IgD-negative memory B cell (primary cell): ENCODE measurements around the gene C14orf93. TPM values are rescaled to one million over a fixed set of nuclear protein-coding genes. Genes with fewer than 3 reads are reported as not detected.
A peak's percentile ranks its signal among the peaks of the same experiment; 100 is the strongest.
"Not testable (repeated sequence)": the region's sequence is repeated elsewhere in the genome, so short reads cannot be mapped to it uniquely, and the experiment has no call there.

Experiments
- H3K27ac Mint-ChIP-seq, 3 donors: one replicate each; pipeline ENCODE4 v1.8.0; 2020 to 2022; ENCODE audit warnings: mild to moderate bottlenecking in 3 of 3, mixed read lengths in 3 of 3, moderate library complexity in 1 of 3
- H3K27me3 Mint-ChIP-seq: one replicate; pipeline ENCODE4 v1.8.0; 2021; ENCODE audit warnings: mixed read lengths
- H3K36me3 Mint-ChIP-seq: one replicate; pipeline ENCODE4 v1.8.0; 2020; ENCODE audit warnings: mild to moderate bottlenecking, mixed read lengths
- H3K4me1 Mint-ChIP-seq, 3 donors: one replicate each; pipeline ENCODE4 v1.8.0; 2020 to 2022; ENCODE audit warnings: mixed read lengths in 3 of 3, mild to moderate bottlenecking in 1 of 3
- H3K4me3 Mint-ChIP-seq, 4 donors: one replicate each; pipeline ENCODE4 v1.8.0; 2020 to 2022; ENCODE audit warnings: mild to moderate bottlenecking in 4 of 4, mixed read lengths in 4 of 4, moderate library complexity in 3 of 4
- H3K9me3 Mint-ChIP-seq, 3 donors: one replicate each; pipeline ENCODE4 v1.8.0; 2020 to 2021; ENCODE audit warnings: mixed read lengths in 3 of 3, mild to moderate bottlenecking in 1 of 3
- polyA plus RNA-seq: library from polyadenylated mRNA; unstranded; fragments of 300-500 nt; fragmentation: Illumina TruSeq; gene quantifications from one replicate; pipeline ENCODE4 v1.2.3, GENCODE V29; 2021

C14orf93 gene
- polyA plus RNA-seq, 1 donor from 2014 or later = 8.0 TPM

DNA sequence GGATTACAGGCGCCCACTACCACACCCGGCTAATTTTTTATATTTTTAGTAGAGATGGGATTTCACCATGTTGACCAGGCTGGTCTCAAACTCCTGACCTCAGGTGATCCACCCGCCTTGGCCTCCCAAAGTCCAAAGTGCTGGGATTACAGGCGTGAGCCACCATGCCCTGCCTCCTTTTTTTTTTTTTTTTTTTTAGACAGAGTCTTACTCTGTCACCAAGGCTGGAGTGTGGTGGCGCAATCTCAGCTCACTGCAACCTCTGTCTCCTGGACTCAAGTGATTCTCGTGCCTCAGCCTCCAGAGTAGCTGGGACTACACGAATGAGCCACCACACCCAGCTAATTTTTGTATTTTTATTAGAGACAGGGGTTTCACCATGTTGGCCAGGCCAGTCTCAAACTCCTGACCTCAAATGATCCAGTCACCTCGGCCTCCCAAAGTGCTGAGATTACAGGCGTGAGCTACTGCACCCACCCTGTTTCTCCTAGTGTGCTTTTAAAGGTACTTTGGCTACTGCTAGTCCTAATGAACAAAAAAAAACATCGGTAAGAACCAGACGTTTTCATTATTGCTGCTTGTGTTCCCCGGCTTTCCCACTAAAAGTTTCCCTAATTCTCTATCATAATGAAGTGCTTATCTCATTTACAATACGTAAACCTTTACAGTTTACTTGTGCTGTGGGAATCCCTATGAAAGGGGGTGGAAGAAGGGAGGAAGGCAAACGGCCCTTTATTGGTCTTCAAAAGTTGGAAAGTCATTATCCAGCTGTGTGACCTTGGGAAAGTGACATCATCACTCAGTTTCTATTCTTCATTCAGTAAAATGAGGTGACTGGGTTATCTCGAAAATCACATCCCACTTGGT, 43.8 kb downstream of the C14orf93 start:
- not testable (repeated sequence) for H3K4me1 Mint-ChIP-seq, H3K9me3 Mint-ChIP-seq, H3K36me3 Mint-ChIP-seq, H3K27ac Mint-ChIP-seq, H3K4me3 Mint-ChIP-seq, H3K27me3 Mint-ChIP-seq

DNA sequence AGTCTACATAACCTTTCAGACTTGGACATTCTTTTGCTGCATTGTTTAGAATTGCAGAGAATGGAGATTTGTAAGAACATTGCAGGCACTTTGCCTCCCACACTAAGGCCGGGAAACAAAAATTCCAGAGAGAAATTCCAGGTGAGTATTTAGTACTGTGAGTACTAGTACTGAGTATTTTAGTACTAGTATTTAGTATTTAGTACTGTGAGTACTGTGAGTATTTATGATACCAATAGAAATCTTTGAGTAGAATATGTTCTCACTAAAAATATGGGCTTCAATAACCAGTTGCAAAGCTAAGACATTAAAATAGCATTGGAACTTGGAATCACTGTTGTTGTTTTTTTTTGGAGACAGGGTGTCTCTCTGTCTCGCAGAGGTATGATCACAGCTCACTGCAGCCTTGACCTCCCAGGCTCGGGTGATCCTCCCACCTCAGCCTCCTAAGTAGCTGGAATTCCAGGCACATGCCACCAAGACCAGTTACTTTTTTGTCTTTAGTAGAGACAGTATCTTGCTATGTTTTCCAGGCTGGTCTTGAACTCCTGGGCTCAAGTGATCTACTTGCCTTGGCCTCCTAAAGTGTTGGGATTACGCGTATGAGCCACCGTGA, 47.8 kb downstream of the C14orf93 start:
- Mint-ChIP-seq H3K27me3 (no peaks in the 10 kb centered on the region), H3K9me3 (no peaks in the 10 kb centered on the region), H3K36me3 (peaks cover 2% of the 10 kb centered on the region), H3K27ac (no peak overlapping the region), H3K4me1 (peaks cover 0 to 3% (median 2%) of the 10 kb centered on the region in 3 donors), H3K4me3 (no peak overlapping the region)

DNA sequence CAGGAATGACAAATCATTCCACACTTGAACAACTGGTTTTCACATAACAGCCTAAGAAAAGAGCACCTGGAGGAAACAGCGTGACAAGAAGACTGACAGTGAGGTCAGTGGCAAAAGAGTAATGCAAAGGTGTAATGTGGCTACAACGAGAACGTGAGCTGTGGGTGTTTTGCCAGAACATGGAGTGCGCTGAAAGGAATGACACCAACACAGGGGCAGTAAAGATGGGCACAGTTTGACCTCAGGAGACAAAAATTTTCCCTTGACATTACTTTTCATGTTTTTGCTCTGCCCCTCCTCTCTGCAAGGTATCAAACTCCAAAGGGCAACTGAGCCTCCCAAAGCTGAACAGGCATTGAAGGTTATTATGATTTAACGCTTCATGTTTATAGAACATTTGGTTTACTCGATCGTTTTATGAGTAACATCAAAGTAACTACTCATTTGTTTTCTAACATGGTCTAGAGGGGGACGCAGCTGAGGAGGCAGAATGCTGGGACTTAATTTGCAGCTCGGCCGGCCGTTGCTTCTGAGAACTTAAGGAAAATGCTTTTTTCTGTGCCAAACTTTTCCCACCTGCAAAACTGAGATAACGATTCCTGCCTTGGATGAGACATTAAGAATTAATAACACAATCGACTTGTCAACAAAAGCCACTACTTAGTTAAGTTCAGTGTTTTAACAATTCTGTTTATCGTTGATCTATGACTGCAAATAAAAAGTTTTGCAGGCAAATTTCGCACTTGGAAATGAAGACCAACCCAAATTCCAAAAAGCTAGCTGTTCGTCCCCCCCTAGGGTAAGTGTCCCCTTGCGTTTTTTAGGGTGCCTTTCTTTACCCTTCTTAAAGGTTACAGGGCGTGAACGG, 54.0 kb downstream of the C14orf93 start:
- Mint-ChIP-seq H3K9me3 (no peaks in the 10 kb centered on the region), H3K27ac (peak overlapping the region; percentile 78 to 84 (median 84)), H3K4me1 (peaks cover 10 to 17% (median 15%) of the 10 kb centered on the region in 3 donors), H3K36me3 (peaks cover 2% of the 10 kb centered on the region), H3K27me3 (no peaks in the 10 kb centered on the region), H3K4me3 (peak overlapping the region; percentile 86 to 99 (median 98))

DNA sequence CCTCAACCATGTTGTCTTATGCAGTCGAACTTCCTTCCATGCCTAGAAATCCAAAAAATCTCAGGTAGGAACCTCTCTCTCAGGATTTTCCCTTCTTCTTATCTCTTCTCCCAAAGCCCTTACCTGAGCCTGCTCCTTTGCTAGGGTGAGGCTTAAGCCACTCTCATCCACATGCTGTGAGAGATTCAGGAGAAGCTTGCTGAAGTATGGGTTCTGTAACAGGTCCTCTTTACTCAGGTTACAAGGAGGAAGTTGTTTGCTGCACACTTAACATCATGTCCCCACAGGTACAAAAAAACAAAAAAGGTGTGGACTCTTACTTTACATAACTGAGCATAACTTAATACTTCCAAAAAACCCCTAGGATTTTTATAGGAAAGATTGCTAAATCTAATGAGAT, 57.5 kb downstream of the C14orf93 start:
- H3K36me3 Mint-ChIP-seq = peaks cover 7% of the 10 kb centered on the region
- H3K27ac Mint-ChIP-seq = no peak overlapping the region
- H3K9me3 Mint-ChIP-seq = no peaks in the 10 kb centered on the region
- H3K27me3 Mint-ChIP-seq = no peaks in the 10 kb centered on the region
- H3K4me1 Mint-ChIP-seq = peaks cover 8 to 17% (median 14%) of the 10 kb centered on the region in 3 donors
- peak overlapping the region in 1 of 4 donors; percentile 52 for H3K4me3 Mint-ChIP-seq

DNA sequence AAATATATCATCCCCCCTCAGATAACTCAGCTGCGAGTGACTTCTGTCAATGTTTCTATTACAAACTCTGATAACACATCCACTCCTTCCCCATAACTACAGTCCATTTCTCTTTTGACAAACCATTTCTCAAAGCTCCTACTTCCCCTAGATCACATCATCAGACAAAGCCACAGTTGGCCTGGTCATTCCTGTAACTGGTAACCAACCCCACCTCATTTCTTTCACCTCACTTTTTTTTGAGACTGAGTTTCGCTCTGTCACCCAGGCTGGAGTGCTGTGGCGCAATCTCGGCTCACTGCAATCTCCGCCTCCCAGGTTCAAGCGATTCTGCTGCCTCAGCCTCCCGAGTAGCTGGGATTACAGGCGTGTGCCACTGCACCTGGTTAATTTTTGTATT, 58.1 kb downstream of the C14orf93 start:
- peaks cover 8 to 17% (median 14%) of the 10 kb centered on the region in 3 donors for H3K4me1 Mint-ChIP-seq
- not testable (repeated sequence) for H3K27ac Mint-ChIP-seq, H3K36me3 Mint-ChIP-seq, H3K27me3 Mint-ChIP-seq, H3K9me3 Mint-ChIP-seq, H3K4me3 Mint-ChIP-seq

DNA sequence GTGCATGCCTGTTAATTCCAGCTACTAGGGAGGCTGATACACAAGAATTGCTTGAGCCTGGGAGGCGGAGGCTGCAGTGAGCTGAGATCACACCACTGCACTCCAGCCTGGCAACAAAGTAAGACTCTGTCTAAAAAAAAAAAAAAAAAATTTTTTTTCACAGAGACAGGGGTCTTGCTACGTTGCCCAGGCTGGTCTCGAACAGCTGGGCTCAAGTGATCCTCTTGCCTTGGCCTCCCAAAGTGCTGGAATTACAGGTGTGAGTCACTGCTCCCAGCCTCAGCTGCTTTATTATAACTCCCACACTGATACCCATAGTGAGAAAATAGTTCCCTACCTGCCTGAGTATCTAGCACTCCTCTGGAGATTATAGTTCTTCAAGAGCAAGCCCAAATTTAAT, 64.3 kb downstream of the C14orf93 start:
- Mint-ChIP-seq H3K4me1 (no peaks in the 10 kb centered on the region), H3K9me3 (no peaks in the 10 kb centered on the region), H3K36me3 (peaks cover 7% of the 10 kb centered on the region), H3K4me3 (no peak overlapping the region), H3K27ac (no peak overlapping the region), H3K27me3 (no peaks in the 10 kb centered on the region)

DNA sequence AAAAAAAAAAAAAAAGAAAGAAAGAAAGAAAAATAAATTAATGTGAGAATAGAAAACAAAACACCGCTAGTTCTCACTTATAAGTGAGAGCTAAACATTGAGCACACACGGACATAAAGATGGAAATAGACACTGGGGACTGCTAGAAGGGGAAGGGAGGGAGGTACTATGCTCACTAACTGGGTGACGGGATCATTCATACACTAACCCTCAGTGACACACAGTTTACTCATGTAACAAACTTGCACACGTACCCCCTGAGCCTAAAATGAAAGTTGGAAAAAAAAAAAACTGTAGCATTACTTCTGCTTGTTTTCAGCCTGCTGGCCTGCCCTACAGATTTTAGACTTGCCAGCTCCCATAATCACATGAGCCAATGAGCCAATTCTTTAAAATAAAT, 70.3 kb downstream of the C14orf93 start:
- Mint-ChIP-seq H3K4me3 (no peak overlapping the region), H3K27me3 (no peaks in the 10 kb centered on the region), H3K36me3 (peaks cover 7% of the 10 kb centered on the region), H3K4me1 (peaks cover 0 to 3% (median 0%) of the 10 kb centered on the region in 3 donors), H3K9me3 (no peaks in the 10 kb centered on the region), H3K27ac (peak overlapping the region in 1 of 3 donors; percentile 77)

Other genes with a start within 250 kb of the C14orf93 start
- 60.7 TPM for gene OXA1L, start 243.5 kb downstream of the C14orf93 start, polyA plus RNA-seq
- 24.0 TPM for gene SLC7A7, start 194.7 kb downstream of the C14orf93 start, polyA plus RNA-seq
- gene MRPL52, start 180.3 kb downstream of the C14orf93 start, polyA plus RNA-seq = 200 TPM
- not detected for gene MMP14, start 173.6 kb downstream of the C14orf93 start, polyA plus RNA-seq
- 113 TPM for gene LRP10, start 138.4 kb downstream of the C14orf93 start, polyA plus RNA-seq
- 2.6 TPM for gene REM2, start 126.9 kb downstream of the C14orf93 start, polyA plus RNA-seq
- 49.7 TPM for gene RBM23, start 91.0 kb downstream of the C14orf93 start, polyA plus RNA-seq
- 45.0 TPM for gene PRMT5, start 80.8 kb downstream of the C14orf93 start, polyA plus RNA-seq
- gene HAUS4, start 53.1 kb downstream of the C14orf93 start, polyA plus RNA-seq = 28.5 TPM
- gene AJUBA, start 27.6 kb downstream of the C14orf93 start, polyA plus RNA-seq = 0.16 TPM
- 28.0 TPM for gene PSMB5, start 24.8 kb upstream of the C14orf93 start, polyA plus RNA-seq
- gene PSMB11, start 32.1 kb upstream of the C14orf93 start, polyA plus RNA-seq = not detected
- gene CDH24, start 47.4 kb upstream of the C14orf93 start, polyA plus RNA-seq = 0.09 TPM
- 18.8 TPM for gene ACIN1, start 85.0 kb upstream of the C14orf93 start, polyA plus RNA-seq
- gene C14orf119, start 85.4 kb upstream of the C14orf93 start, polyA plus RNA-seq = 68.7 TPM
- not detected for gene CIROP, start 94.8 kb upstream of the C14orf93 start, polyA plus RNA-seq
- gene CEBPE, start 109.1 kb upstream of the C14orf93 start, polyA plus RNA-seq = not detected
- 0.25 TPM for gene SLC7A8, start 173.5 kb upstream of the C14orf93 start, polyA plus RNA-seq
- gene RNF212B, start 227.8 kb upstream of the C14orf93 start, polyA plus RNA-seq = not detected